Keratinocyte (primary cell): ENCODE measurements around the gene PCCA. TPM values are rescaled to one million over a fixed set of nuclear protein-coding genes. Genes with fewer than 3 reads are reported as not detected.
"Not testable (repeated sequence)": the region's sequence is repeated elsewhere in the genome, so short reads cannot be mapped to it uniquely, and the experiment has no call there.

Experiments
- DNase-seq: peaks from one replicate; pipeline ENCODE4 v3.0.0-alpha.2; 2011; ENCODE audit warnings: low read depth, missing footprints, low spot score
- FAIRE-seq: peaks from 2 replicates; lab custom pipeline; 2011; peaks lifted over from hg19 to GRCh38; lab: Jason Lieb, UNC
- H2AFZ ChIP-seq: 2 replicates; pipeline ENCODE4 v1.6.0; 2012; ENCODE audit warnings: low read length, control low read depth, inconsistent platforms; ENCODE audit not compliant: control insufficient read depth
- H3K27ac ChIP-seq: 2 replicates; pipeline ENCODE4 v1.5.1; 2011; ENCODE audit warnings: low read length; ENCODE audit not compliant: control insufficient read depth, insufficient read depth
- H3K27me3 ChIP-seq: 3 replicates; pipeline ENCODE4 v1.6.0; 2011; ENCODE audit warnings: low read length; ENCODE audit not compliant: control insufficient read depth, insufficient read depth; ENCODE audit errors: extremely low read depth
- H3K36me3 ChIP-seq, 2 experiments: 2 replicates in 1 of 2; 3 replicates in 1 of 2; pipeline ENCODE4 v1.5.1; 2011; ENCODE audit warnings: low read length in 2 of 2, mild to moderate bottlenecking in 1 of 2; ENCODE audit not compliant: control insufficient read depth in 2 of 2, insufficient read depth in 2 of 2; ENCODE audit errors: extremely low read depth in 1 of 2
- H3K4me1 ChIP-seq: 3 replicates; pipeline ENCODE4 v1.5.1; 2011; ENCODE audit warnings: low read length; ENCODE audit not compliant: control insufficient read depth, insufficient read depth; ENCODE audit errors: extremely low read depth
- H3K4me2 ChIP-seq: 3 replicates; pipeline ENCODE4 v1.6.0; 2011; ENCODE audit warnings: low read depth, low read length; ENCODE audit not compliant: control insufficient read depth, insufficient read depth; ENCODE audit errors: extremely low read depth
- H3K4me3 ChIP-seq, 3 experiments: fragments of 200-600 bp in 1 of 3; sonication (generic) in 1 of 3; 2 replicates in 2 of 3; 3 replicates in 1 of 3; pipeline ENCODE4 v1.5.1; 2011 to 2016; ENCODE audit warnings: low read length in 3 of 3, mild to moderate bottlenecking in 3 of 3, control low read depth in 2 of 3, inconsistent platforms in 1 of 3, low read depth in 1 of 3, mixed read lengths in 1 of 3, mixed run types in 1 of 3, moderate library complexity in 1 of 3; ENCODE audit not compliant: control insufficient read depth in 2 of 3, insufficient read depth in 2 of 3; ENCODE audit errors: extremely low read depth in 1 of 3
- H3K79me2 ChIP-seq: 2 replicates; pipeline ENCODE4 v1.6.0; 2012; ENCODE audit warnings: low read length; ENCODE audit not compliant: control insufficient read depth, insufficient read depth
- H3K9ac ChIP-seq: 3 replicates; pipeline ENCODE4 v1.6.0; 2011; ENCODE audit warnings: low read length; ENCODE audit not compliant: control insufficient read depth, insufficient read depth; ENCODE audit errors: extremely low read depth
- H3K9me1 ChIP-seq: 3 replicates; pipeline ENCODE4 v1.6.0; 2011; ENCODE audit warnings: low read length; ENCODE audit not compliant: control insufficient read depth, insufficient read depth; ENCODE audit errors: extremely low read depth
- H3K9me3 ChIP-seq: 2 replicates; pipeline ENCODE4 v1.5.1; 2012; ENCODE audit warnings: low read depth, low read length; ENCODE audit not compliant: control insufficient read depth
- H4K20me1 ChIP-seq: 3 replicates; pipeline ENCODE4 v1.6.0; 2011; ENCODE audit warnings: low read length; ENCODE audit not compliant: control insufficient read depth, insufficient read depth; ENCODE audit errors: extremely low read depth
- EZH2 ChIP-seq: IDR thresholded peaks from one replicate; pipeline ENCODE4 v1.6.1; 2012; ENCODE audit warnings: inconsistent platforms, mild to moderate bottlenecking, low read length, moderate library complexity
- dilution Hi-C: fragments of 300-500 bp; cut with MboI; formaldehyde crosslinking; loops from one replicate; pipeline ENCODE4 v1.7.0; 2020; ENCODE audit warnings: low sequenced_read_pairs; ENCODE audit not compliant: extremely low pct_ligation_motif_present
- polyA plus RNA-seq, 5 experiments: library from polyadenylated mRNA; depleted of rRNA in 3 of 5; stranded (reverse) in 3 of 5; stranded (forward) in 1 of 5; unstranded in 1 of 5; fragments of >200 nt; gene quantifications; 1 replicate in 1 of 5; 2 replicates in 3 of 5; 3 replicates in 1 of 5; pipeline versions ENCODE4 v1.2.1 to v1.2.3, GENCODE V29; 2011 to 2012; ENCODE audit warnings: missing spikeins in 2 of 5, low read depth in 1 of 5, low replicate concordance in 1 of 5
- TF ChIP-seq, protein P1 (sequence below), 3 experiments: IDR thresholded peaks in 1 of 3; conservative IDR thresholded peaks in 1 of 3; optimal IDR thresholded peaks in 1 of 3; 2 replicates in 2 of 3; 3 replicates in 1 of 3; pipeline versions ENCODE3 to v1.5.1; 2011; ENCODE audit warnings: low read length in 3 of 3, mild to moderate bottlenecking in 3 of 3, moderate library complexity in 2 of 3, control low read depth in 1 of 3, inconsistent platforms in 1 of 3; ENCODE audit not compliant: insufficient read depth in 2 of 3; ENCODE audit errors: extremely low read depth in 1 of 3

PCCA gene
- polyA plus RNA-seq, 1 donor (not counting 4 experiments of a cell fraction or from before 2014, with no cell fraction given) = 8.1 TPM

- dilution Hi-C loops = no loop called here
- Histone ChIP-seq H3K4me2 (no peak overlapping the region), H3K9ac (no peak overlapping the region), H3K27me3 (no peaks in the 10 kb centered on the region), H3K79me2 (no peaks in the 10 kb centered on the region), H3K9me3 (no peaks in the 10 kb centered on the region), H3K27ac (no peak overlapping the region), H3K9me1 (no peaks in the 10 kb centered on the region), H4K20me1 (no peaks in the 10 kb centered on the region), H3K4me3 (no peak overlapping the region), H2AFZ (no peak overlapping the region), H3K4me1 (no peaks in the 10 kb centered on the region), H3K36me3 (no peaks in the 10 kb centered on the region)
- DNase-seq (no peak), FAIRE-seq (no peak)
- TF ChIP-seq EZH2 = no peak
- TF ChIP-seq, protein P1, sequence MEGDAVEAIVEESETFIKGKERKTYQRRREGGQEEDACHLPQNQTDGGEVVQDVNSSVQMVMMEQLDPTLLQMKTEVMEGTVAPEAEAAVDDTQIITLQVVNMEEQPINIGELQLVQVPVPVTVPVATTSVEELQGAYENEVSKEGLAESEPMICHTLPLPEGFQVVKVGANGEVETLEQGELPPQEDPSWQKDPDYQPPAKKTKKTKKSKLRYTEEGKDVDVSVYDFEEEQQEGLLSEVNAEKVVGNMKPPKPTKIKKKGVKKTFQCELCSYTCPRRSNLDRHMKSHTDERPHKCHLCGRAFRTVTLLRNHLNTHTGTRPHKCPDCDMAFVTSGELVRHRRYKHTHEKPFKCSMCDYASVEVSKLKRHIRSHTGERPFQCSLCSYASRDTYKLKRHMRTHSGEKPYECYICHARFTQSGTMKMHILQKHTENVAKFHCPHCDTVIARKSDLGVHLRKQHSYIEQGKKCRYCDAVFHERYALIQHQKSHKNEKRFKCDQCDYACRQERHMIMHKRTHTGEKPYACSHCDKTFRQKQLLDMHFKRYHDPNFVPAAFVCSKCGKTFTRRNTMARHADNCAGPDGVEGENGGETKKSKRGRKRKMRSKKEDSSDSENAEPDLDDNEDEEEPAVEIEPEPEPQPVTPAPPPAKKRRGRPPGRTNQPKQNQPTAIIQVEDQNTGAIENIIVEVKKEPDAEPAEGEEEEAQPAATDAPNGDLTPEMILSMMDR (optimal IDR thresholded peaks at IDR 0.05 in 1 of 3, IDR thresholded peaks at IDR 0.05 in 1 of 3, conservative IDR thresholded peaks at IDR 0.05 in 1 of 3; ENCODE audit: extremely low read depth in 1 of 3, insufficient read depth in 2 of 3, low read length in 3 of 3) = no peak
These were observed 84.3 kb downstream of the PCCA start for GRCh38 chr13:100173203-100173602.

DNA sequence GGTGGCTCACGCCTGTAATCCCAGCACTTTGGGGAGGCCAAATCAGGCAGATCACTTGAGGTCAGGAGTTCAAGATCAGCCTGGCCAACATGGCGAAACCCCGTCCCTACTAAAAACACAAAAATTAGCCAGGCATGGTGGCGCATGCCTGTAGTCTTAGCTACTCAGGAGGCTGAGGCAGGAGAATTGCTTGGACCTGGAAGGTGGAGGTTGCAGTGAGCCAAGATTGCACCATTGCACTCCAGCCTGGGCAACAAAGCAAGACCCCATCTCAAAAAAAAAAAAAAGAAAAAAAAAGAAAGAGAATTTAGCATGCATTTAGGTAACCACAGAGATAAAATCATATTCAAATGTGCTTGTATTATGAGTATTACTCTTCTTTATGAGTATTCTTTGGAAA, 85.6 kb downstream of the PCCA start:
- H3K4me2 ChIP-seq, DNase-seq, H3K4me1 ChIP-seq, dilution Hi-C loops, H3K9ac ChIP-seq, H3K4me3 ChIP-seq, H4K20me1 ChIP-seq, FAIRE-seq, H3K36me3 ChIP-seq, H3K79me2 ChIP-seq, H3K27ac ChIP-seq, H3K27me3 ChIP-seq, H2AFZ ChIP-seq, H3K9me3 ChIP-seq, H3K9me1 ChIP-seq: not testable (repeated sequence)

GRCh38 chr13:100175078-100175802, 86.3 kb downstream of the PCCA start:
- H3K27ac ChIP-seq = no peak overlapping the region
- TF ChIP-seq, protein P1 (optimal IDR thresholded peaks at IDR 0.05 in 1 of 3, IDR thresholded peaks at IDR 0.05 in 1 of 3, conservative IDR thresholded peaks at IDR 0.05 in 1 of 3; ENCODE audit: extremely low read depth in 1 of 3, insufficient read depth in 2 of 3, low read length in 3 of 3) = no peak
- TF ChIP-seq EZH2 = no peak
- no peaks in the 10 kb centered on the region for H4K20me1 ChIP-seq
- no peaks in the 10 kb centered on the region for H3K36me3 ChIP-seq
- no peaks in the 10 kb centered on the region for H3K9me3 ChIP-seq
- dilution Hi-C loops = no loop called here
- H3K27me3 ChIP-seq = no peaks in the 10 kb centered on the region
- H3K9me1 ChIP-seq = no peaks in the 10 kb centered on the region
- H3K4me1 ChIP-seq = no peaks in the 10 kb centered on the region
- no peaks in the 10 kb centered on the region for H3K79me2 ChIP-seq
- H3K9ac ChIP-seq = no peak overlapping the region
- H2AFZ ChIP-seq = no peak overlapping the region
- DNase-seq = no peak
- H3K4me2 ChIP-seq = no peak overlapping the region
- FAIRE-seq = no peak
- no peak overlapping the region for H3K4me3 ChIP-seq
